ENCODE measurements around the gene TRAK1.

The TRAK1 gene

GRCh38 chr3:42068303-42069088, 22.7 kb upstream of the TRAK1 start:
- DNase-seq (ENCODE audit: low read depth in 2 of 3, low spot score in 1 of 3), result no peak

GRCh38 chr3:42070089-42070488, 21.1 kb upstream of the TRAK1 start:
- DNase-seq (ENCODE audit: low read depth in 2 of 3, low spot score in 1 of 3), result no peak

DNA sequence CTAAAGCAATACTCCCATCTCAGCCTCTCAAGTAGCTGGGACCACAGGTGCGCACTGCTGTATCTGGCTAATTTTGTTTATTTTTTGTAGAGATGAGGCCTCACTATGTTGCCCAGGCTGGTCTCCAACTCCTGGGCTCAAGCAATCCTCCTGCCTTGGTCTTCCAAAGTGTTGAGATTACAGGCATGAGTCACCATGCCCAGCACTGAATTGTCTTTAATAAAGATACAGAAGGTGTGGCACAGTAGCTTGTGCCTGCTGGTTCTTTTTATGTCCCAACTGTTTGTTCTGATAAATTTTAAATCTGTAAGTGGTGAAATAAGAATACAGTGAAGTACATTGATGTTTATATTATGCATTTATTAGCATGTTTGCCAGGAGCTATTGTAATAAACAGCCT, 20.6 kb upstream of the TRAK1 start:
- no peak for DNase-seq (ENCODE audit: low read depth in 2 of 3, low spot score in 1 of 3)

GRCh38 chr3:42071904-42072812, 19.0 kb upstream of the TRAK1 start:
- DNase-seq (ENCODE audit: low read depth in 2 of 3, low spot score in 1 of 3), result no peak

- no peak for DNase-seq (ENCODE audit: low read depth in 2 of 3, low spot score in 1 of 3)
Observed at GRCh38 chr3:42072831-42073301, 18.3 kb upstream of the TRAK1 start.

GRCh38 chr3:42077785-42078184, 13.4 kb upstream of the TRAK1 start:
- no peak for DNase-seq (ENCODE audit: low read depth in 2 of 3, low spot score in 1 of 3)

GRCh38 chr3:42078677-42079076, 12.5 kb upstream of the TRAK1 start:
- DNase-seq (ENCODE audit: low read depth in 2 of 3, low spot score in 1 of 3), result no peak

- DNase-seq (ENCODE audit: low read depth in 2 of 3, low spot score in 1 of 3), result no peak
Observed at GRCh38 chr3:42079701-42080452, 11.3 kb upstream of the TRAK1 start.

DNA sequence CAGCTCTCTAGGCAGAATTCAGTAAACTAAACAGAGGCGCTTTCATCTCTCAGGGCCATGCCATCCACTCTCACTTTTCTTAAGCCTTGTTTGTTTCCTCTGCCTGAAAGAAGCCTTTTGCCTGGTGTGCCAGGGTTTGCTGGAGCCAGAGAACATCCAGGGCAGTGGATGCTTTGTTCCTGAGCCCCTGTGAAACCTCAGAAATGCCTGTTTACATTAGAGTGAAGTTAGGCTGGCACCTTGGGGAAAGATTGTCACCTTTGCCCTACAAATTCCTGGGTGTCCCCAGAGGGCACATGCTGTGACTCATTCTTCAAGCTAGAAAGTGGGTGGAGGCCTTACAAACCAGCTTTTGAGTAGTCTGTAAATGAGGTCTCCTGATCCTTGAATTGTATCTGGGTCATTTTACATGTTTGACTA, 10.7 kb upstream of the TRAK1 start:
- no peak for DNase-seq (ENCODE audit: low read depth in 2 of 3, low spot score in 1 of 3)

GRCh38 chr3:42081838-42082473, 9.2 kb upstream of the TRAK1 start:
- DNase-seq (ENCODE audit: low read depth in 2 of 3, low spot score in 1 of 3), result no peak

- no peak for DNase-seq (ENCODE audit: low read depth in 2 of 3, low spot score in 1 of 3)
Observed at GRCh38 chr3:42084586-42084985, 6.6 kb upstream of the TRAK1 start.

DNA sequence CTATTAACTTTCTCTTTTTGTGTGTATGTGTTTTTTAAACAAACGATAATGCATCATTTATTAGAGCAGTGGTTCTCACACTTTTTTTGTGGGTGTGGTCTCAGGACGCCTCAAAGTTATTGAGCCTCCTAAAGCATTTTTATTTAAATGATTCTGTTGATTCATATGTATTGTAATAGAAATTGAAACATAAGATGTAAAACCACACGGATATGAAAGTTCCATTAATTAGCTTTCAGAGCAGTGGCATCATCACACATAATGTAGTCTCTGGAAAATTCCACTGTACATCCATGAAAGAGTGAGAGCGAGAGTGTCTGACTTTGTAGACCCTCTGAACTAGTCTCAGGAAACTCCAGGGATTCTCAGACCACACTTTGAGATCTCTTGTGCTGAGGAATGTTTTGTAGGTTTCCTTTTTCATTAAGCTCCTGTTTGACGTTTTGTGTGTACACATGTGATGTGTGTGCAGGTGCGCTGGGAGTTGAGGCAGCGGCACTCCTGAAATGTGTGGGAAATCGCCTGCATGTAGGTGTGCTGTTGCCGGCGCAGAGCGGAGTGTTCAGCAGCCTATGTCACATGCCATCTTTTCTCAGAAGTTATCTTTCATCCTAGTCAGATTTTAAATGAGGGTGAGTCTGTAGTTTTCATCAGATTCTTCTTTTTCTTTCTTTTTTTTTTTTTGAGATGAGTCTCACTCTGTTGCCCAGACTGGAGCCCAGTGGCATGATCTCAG, 5.3 kb upstream of the TRAK1 start:
- no peak for DNase-seq (ENCODE audit: low read depth in 2 of 3, low spot score in 1 of 3)

- DNase-seq (ENCODE audit: low read depth in 2 of 3, low spot score in 1 of 3), result no peak
Observed at GRCh38 chr3:42088803-42089530, 2.2 kb upstream of the TRAK1 start.

GRCh38 chr3:42092006-42092405, 849 bp downstream of the TRAK1 start:
- no peak for DNase-seq (ENCODE audit: low read depth in 2 of 3, low spot score in 1 of 3)

DNA sequence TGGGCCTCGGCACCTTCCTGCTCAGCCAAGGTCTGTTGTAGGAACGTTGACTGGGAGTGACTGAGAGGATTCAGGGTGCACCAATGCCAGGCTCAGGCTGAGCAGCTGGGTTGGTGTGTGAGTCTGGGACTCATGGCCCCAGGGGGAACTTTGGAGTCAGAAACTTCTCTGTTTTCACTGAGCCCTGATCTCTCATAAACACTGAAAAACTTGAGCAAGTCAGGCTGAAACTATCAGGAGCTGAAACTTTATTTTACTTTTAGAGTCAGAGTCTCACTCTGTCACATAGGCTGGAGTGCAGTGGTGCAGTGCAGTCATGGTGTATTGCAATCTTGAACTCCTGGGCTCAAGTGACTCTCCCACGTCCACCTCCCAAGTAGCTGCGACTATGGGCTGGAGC, 3.0 kb downstream of the TRAK1 start:
- DNase-seq (ENCODE audit: low read depth in 2 of 3, low spot score in 1 of 3), result no peak

DNA sequence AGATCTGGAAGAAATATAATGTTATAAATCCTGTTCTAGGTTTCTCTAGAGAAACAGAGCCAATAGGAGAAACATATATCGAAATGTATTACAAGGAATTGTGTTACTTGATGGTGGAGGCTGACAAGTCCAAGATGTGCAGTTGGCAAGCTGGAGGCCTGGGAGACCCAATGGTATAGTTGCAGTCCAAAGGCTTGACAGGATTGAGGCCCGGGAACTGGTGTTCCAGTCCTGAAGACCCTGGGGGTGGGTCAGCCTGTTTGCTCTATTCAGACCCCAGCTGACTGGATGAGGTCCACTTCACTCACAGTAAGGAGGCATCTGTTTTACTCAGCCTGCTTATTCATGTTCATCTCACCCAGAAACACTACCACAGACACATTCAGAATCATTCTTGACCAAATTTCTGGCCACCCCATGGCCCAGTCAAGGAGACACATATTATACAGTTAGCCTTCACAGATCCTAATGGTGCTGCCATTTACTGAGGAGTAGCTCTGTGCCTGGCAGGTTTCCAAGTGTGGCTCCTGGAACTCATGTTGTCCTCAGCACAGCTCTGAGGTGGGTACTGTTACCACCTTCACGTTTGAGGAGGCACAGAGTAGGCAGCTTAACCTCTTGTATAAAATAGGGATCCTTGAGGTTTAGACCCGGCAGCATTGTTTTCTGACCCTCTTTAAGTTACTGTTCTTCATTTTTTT, 3.7 kb downstream of the TRAK1 start:
- DNase-seq (ENCODE audit: low read depth in 2 of 3, low spot score in 1 of 3), result no peak

DNA sequence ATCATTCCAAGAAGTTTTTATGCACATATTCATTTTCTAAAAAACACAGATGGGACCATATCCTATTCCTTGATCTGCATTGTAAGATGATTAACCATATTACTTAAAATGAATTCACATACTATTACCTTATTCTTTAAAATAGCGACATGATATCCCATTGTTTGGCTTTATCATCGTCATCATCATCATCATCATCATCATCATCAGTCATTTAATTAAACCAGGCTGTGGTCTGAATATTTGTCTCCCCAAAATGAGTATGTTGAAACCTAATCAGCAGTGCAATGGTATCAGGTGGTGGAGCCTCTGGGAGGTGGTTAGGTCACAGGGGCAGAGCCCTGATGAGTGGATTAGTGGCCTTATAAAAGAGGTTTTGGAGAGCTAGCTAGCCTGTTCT, 4.4 kb downstream of the TRAK1 start:
- DNase-seq (ENCODE audit: low read depth in 2 of 3, low spot score in 1 of 3), result no peak

DNA sequence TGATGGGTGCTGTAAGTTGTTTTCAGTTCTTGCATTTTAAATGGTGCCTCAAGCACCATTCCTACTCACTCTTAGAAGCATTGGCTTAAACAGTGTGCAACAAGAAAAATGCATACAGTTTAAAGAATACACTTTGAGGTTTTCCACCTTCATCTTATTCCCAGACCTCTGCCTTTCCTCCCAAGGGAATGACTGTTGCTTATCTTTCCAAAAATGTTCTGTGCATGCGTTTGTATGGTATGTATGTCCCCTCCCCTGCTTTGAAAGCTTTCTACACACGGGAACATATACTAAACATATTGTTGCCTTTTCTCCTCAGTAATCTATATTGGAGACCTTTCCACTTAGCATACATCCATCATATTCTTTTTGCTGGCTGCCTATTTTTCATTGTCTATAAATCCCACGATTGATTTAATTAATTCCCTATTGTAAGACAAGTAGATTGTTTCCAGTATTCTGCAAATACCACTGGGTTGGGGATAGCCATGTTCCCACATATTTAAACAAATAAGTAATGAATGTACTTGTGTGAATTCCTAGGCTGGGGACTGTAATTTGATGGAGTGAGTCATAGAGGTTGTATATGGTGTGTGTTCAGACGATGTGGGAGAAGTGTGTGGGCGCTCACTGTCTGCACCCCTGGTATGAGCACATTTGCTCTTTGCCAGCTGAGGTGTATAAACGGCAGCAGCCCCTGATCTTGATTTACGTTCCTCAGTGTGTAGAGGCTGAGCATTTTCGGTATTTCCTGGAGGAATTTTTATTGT, 5.8 kb downstream of the TRAK1 start:
- no peak for DNase-seq (ENCODE audit: low read depth in 2 of 3, low spot score in 1 of 3)

Data from stimulated activated CD4-positive, alpha-beta T cell treated with anti-CD3 and anti-CD28 coated beads, Interleukin-12 subunit alpha, Interleukin-12 subunit beta, amount 100 ng/mL, for 48 hours (primary cell).